ENCODE results near the gene PLCL1.

PLCL1 gene

DNA sequence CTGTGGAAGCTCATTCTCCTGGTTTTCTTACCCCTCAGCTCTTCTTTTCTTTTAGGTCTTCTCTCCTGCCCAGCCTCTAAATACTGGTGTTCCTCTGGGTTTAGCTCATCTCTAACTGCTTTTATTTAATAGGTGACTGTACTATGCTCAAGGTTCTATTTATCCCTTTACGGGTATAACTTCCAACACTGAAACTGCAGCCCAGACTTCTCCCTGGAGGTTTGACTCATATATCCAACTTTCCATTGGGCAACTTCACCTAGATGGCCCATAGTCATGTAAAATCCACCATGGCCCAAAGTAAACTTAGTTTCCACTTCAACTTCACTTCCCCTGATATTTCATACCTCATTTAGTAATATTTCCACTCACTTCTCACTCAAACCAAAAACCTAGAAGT lies 273.1 kb downstream of the PLCL1 start:
- no peak for DNase-seq

DNA sequence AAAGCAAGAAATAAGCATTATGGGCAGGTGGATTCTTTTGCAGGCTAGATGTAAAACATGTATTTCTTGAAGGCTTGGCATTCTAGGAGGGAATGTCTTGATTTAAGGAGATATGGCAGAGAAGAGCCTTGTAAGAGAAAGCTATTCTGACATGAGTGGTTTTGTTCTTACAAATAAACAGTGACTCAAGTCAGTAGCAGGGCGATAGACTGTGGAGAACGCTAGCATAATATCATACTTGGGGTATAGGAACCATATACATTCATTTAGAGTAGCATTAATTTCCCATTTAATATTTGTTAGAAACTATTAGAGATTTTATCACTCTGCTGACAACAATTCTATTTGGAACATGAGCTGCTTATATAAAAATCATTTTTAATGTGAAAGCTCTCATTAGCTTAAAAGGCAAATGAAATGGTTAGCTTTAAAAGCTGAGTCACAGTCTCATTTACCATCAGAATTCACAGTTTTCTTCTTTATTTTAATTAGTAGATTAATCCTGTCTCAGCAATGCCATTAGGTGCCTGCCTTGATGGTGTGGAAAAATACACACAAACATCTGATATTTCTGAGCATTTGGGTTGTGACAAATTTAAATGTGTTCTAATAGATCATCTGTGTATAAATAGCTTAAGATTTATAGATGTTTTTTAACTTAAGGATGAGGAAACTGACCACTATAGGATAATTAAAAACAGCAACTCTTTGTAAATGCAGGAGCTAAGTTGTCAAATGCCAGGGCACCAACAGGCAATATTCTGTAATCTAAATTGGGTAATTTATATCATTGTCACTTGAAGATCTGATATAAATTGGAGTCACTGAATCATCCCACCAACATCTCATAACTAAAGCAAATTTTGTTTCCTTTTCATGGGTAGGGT lies 276.7 kb downstream of the PLCL1 start:
- DNase-seq, result no peak

DNA sequence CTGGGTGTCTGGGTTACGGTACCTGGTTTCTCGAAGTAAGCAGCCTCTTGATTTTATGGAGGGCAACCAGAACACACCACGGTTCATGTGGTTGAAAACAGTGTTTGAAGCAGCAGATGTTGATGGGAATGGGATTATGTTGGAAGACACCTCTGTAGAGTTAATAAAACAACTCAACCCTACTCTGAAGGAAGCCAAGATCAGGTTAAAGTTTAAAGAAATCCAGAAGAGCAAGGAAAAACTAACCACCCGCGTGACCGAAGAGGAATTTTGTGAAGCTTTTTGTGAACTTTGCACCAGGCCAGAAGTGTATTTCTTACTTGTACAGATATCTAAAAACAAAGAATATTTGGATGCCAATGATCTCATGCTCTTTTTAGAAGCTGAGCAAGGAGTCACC lies 279.8 kb downstream of the PLCL1 start:
- DNase-seq, result no peak

DNA sequence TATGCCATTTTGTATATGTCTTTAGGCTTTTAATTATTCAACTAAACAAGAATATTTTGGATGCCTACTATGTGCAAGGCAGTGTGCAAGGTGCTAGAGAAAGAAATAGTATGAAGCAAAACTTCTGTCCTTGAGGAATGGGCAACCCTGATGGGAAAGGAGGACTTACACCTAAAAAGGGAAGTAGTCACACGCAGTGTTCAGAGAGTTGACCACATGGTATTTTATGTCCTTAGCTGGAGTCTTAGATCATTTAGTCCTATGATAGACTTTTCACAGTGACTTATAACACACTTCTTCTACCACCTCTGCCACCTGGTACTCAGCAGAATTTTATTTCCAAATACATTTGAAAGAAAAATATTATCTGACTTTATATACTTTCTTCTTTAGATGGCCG lies 291.6 kb downstream of the PLCL1 start:
- no peak for DNase-seq

- no peak for DNase-seq
Measured at GRCh38 chr2:198096965-198097364, 292.6 kb downstream of the PLCL1 start.

GRCh38 chr2:198097630-198098029 lies 293.2 kb downstream of the PLCL1 start:
- no peak for DNase-seq

- DNase-seq, result no peak
Measured at GRCh38 chr2:198098386-198098785, 294.0 kb downstream of the PLCL1 start.

DNA sequence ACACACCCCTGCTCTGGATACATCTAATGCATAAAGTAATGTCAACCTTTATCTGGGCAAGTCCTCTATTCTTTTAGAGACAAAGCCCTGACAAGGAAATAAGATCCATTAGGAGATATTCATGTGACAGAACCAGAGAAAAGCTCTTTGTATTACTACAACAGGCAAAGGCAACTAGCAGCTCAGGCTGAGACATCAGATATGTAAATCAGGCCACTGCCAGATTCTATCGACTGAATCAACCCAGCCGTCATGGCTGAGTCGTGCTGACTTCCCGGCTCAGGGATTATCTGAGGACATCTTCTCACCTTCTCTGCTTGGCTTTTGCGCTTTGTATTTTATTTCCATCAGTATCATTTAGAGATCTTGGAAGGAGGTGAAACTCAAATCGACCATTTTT lies 294.5 kb downstream of the PLCL1 start:
- DNase-seq, result no peak

- no peak for DNase-seq
Measured at GRCh38 chr2:198100346-198100745, 296.0 kb downstream of the PLCL1 start.

- DNase-seq, result no peak
Measured at GRCh38 chr2:198101688-198102087, 297.3 kb downstream of the PLCL1 start.

DNA sequence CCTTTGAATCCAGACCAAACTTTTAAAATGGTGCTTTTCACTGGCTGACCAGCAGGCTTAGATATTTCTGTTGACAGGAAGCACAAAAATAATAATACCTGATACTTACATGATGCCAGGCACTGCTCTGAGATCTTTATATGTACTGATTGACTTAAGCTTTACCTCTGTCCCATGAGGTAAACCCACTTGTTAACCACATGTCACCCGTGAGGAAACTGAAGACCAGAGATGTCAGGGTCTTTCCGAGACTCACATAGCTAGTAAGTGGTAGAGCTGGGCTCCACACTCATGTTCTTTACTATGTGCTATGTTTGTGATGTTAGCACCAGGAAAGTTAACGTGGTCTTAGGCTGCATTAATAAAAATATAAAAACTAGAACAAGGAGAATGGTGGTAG lies 297.7 kb downstream of the PLCL1 start:
- no peak for DNase-seq

DNA sequence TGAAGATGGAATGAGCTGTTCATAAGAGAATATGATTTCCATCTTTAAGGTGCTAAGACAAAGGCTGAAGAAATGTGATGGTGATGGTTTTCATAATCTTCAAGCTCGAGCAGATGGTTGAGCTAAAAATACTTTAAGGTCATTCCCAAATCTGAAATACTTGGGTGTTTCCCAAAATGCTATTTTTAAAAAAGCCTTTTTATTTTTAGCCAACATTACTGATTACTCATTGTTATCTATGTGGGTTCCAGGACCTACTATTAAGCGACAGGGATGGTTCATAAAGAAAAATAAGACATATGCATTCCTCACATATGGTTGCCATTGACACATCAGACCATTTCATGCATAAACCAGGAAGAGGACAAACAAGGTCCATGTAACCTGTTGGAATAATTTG lies 298.5 kb downstream of the PLCL1 start:
- DNase-seq, result no peak

DNA sequence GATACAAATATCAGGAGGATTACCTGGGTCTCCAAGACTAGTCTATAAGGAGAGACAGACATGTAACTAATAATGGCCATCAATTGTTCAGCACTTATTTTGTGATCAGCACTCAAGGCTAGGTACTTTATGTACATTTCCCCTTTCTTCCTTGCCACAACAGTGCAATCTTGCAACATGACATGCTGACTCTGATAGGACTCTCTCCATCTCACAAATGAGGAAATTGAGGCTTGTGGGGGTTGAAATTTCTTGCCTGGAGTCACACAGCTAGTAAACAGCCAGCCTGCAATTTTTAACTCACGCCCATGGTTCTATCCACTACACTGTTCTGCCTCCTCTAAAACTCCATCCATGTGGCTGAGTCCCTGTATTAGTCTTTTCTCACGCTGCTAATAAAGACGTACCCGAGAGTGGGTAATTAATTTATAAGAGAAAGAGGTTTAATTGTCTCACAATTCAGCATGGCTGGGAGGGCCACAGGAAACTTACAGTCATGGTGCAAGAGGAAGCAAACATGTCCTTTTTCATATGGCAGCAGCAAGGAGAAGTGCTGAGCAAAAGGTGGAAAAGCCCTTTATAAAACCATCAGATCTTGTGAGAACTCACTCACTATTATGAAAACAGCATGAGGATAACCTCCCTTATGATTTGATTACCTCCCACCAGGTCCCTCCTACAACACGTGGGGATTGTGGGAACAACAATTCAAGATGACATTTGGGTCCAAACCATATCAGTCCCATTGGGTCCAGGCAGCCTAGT lies 302.4 kb downstream of the PLCL1 start:
- no peak for DNase-seq

GRCh38 chr2:198113316-198113715 lies 308.9 kb downstream of the PLCL1 start:
- no peak for DNase-seq

DNA sequence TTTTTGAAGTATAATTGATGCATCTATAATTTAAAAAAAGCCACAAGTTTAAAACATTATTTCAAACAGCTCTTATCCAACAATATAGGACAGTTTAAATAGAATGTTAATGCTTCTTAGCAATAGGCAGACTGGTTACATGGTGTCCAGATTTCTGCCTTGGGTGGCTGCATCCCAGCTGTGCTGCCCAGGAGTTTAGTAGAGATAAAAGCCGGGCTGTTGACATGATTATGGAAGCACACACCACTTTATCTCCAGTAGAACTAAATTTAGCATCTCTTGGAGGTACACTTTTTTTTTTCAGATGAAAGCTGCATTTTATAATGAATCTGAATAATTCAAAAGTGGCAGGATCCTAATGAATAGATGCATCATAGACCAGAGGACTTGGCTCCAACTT lies 309.7 kb downstream of the PLCL1 start:
- DNase-seq, result no peak

DNA sequence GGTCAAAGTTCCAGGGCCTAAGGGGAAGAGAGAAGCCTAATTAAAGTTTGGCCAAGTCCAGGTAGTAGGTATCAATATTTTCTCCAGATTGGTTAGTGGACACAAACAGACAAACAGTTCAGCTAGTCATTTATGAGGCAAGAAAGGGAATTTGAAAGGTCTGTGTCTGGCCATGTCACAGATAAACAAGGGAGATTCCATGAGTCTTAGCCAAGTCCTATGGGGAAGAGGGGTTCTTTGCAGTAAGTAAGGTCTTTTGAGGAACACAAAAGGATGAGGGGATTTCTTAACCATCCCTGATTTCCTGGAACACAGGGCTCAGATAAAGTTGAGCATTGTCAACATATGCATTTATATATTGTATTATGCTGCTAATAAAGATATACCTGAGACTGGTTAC lies 310.8 kb downstream of the PLCL1 start:
- no peak for DNase-seq

GRCh38 chr2:198116756-198117155 lies 312.4 kb downstream of the PLCL1 start:
- no peak for DNase-seq

DNA sequence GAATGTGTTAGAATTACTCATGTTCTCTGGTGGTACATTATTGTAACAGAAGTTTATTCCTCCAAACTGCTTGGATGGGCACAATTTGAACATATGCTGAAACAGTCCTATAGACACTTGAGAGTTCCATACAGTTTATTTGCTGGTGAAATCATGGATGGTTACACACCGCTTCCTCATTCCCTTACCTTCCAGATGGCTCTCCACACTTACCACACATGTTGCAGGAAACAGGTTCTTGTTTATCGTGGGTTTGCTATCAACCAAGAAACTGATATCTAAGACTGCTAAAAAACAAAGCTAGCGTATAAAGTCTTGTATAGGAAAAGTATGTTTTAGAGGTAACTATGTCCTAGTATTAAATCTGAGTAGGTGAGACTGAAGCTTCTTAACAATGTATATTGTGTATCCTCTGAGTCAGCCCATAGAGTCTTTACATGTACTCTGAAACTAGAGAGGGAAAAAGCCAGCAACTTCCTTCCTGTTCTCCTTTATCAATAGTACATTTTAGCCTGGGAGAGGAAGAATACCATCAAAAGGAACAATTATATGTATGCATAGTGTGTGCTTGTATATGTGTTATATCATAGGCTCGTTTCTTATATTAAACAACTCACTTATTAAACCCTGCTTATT lies 313.1 kb downstream of the PLCL1 start:
- no peak for DNase-seq

DNA sequence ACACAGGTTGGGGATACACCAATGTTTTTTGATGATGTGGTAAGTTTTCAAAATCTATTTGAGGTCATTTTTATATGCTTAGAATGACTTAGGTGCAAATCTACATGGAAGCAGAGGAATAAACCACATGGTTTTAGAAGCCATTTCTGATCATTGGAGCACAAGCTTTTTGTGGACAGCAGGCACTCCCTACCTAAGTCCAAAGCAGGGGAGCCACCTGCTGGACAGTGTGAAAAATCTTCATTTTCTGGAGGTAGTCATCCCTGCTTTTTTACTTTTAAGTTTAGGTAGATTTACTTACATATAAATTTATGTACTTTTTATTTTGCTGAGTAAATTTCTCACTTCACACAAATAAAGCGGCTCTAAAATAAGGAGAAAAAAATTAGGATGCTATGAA lies 323.2 kb downstream of the PLCL1 start:
- peak; percentile 57 for DNase-seq

DNA sequence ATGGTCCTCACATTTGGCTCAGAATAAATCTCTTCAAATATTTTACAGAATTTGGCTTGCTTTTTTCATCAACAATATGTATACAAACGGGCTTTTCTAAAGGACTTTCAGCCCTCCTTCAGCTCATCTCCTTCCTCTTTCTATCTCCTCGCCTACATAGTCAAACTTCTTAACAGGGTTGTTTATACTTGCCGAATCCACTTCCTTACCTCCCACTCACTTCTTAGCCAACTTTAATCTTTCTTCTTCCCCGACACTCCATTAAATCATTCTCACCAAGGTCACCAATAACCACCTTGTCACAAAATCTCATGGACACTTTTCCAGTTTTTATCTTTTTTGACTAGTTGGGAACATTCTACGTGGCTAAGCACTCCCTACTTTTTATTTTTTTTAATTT lies 325.2 kb downstream of the PLCL1 start:
- no peak for DNase-seq

GRCh38 chr2:198134293-198134955 lies 330.0 kb downstream of the PLCL1 start:
- no peak for DNase-seq

GRCh38 chr2:198135481-198135934 lies 331.1 kb downstream of the PLCL1 start:
- DNase-seq, result no peak

DNA sequence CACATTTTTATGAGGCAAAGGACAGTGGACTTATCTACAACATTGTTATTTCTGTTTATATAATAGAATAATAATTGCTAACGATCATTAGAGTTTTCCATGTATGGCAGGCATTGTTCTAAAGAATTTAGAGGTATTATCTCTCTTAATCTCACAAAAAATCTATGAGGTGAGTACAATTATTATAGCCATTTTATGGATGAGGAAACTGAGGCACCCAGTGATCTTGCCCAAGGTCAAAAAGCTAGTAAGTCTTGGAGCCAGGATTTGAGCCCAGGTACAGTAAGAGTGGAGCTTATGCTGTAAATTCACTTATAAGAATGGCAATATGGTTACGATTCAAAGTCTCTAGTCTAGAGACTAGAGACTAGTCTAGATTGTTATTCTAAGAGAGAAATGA lies 331.7 kb downstream of the PLCL1 start:
- DNase-seq, result no peak

All from activated CD4-positive, alpha-beta T cell treated with anti-CD3 and anti-CD28 coated beads for 48 hours (primary cell).